Astrocyte of the cerebellum (primary cell): ENCODE measurements around the gene FHL2.

ENCODE experiments used
- DNase-seq: peaks from one replicate; pipeline ENCODE4 v3.0.0-alpha.2; 2011; ENCODE audit warnings: low read depth
- H3K4me3 ChIP-seq: 2 replicates; pipeline ENCODE4 v1.5.1; 2011; ENCODE audit warnings: mild to moderate bottlenecking, low read depth, low read length, moderate library complexity
- in situ Hi-C: cut with HindIII; loops from 2 replicates; pipeline ENCODE4 v1.10.0; 2017; ENCODE audit warnings: low sequenced_read_pairs
- TF ChIP-seq, protein P1 (sequence below): IDR thresholded peaks from 2 replicates; pipeline ENCODE4 v1.5.1; 2012; ENCODE audit warnings: low read length, low read depth, moderate library complexity, mild to moderate bottlenecking; ENCODE audit errors: missing control alignments

The FHL2 gene

DNA sequence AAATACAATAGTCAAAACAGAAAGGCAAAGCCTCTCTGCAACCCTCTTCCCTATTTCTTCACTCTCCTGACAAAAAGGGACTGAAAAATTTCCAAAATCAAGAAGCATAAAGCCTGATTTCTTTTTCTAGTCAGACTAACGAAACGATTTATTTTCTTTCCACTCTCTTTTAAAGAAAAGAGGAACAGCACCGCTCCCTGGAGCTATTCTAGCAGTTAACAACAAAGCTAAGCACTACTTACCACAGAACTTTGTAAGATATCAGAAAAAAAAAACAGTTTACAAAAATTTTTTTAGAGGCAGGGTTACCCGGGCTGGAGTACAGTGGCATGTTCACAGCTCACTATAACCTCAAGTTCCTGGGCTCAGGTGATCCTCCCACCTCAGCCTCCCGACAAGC is 14.4 kb upstream of the FHL2 start:
- TF ChIP-seq, protein P1, sequence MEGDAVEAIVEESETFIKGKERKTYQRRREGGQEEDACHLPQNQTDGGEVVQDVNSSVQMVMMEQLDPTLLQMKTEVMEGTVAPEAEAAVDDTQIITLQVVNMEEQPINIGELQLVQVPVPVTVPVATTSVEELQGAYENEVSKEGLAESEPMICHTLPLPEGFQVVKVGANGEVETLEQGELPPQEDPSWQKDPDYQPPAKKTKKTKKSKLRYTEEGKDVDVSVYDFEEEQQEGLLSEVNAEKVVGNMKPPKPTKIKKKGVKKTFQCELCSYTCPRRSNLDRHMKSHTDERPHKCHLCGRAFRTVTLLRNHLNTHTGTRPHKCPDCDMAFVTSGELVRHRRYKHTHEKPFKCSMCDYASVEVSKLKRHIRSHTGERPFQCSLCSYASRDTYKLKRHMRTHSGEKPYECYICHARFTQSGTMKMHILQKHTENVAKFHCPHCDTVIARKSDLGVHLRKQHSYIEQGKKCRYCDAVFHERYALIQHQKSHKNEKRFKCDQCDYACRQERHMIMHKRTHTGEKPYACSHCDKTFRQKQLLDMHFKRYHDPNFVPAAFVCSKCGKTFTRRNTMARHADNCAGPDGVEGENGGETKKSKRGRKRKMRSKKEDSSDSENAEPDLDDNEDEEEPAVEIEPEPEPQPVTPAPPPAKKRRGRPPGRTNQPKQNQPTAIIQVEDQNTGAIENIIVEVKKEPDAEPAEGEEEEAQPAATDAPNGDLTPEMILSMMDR = no peak
- in situ Hi-C loops = no loop called here
- H3K4me3 ChIP-seq = no peak overlapping the region
- DNase-seq = no peak

DNA sequence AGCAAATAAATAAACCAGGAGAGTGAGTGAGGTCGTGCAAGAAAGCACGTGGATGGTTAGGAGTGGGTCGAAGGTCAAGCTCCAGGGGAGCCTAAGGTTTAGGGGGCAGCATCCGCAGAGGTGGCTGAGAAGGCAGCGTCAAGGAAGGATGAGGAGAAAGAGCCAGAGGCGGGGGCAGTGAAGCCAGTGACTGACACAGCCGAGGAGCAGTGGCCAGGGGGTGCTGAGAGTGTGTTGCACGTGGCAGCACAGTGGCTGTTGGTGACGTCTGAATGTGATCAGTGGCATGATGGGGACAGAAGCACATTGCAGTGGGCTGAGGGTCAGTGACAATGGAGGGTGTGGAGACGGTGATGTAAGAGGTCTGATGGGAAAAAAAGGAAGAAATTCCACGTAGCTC is 13.7 kb upstream of the FHL2 start:
- in situ Hi-C loops = no loop called here
- TF ChIP-seq, protein P1 = no peak
- no peak for DNase-seq
- no peak overlapping the region for H3K4me3 ChIP-seq

DNA sequence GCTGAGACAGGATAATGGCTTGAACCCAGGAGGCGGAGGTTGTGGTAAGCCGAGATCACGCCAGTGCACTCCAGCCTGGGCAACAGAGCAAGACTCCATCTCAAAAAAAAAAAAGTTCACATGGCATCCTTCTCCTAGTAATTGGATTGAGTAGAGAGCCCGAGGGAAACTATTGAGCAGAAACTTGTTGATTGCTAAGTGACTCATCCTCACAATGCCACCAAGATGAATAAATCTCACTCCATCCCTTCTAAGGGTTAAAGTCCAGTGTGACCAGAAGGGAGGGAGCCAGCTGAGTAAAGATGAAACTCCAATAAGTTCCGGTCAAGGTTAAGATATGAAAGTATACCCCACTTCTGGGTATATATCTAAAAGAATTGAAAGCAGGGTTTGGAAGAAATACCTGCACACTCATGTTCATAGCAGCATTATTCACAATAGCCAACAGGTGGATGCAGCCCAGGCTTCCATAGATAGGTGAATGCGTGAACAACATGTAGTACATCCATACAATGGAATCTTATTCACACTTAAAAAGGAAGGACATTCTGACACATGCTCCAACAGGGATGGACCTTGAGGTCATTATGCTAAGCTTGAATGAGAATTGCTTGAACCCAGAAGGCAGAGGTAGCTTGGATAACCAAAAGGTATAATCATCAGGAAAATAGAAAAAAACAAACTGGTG is 13.0 kb upstream of the FHL2 start:
- DNase-seq = no peak
- in situ Hi-C loops = no loop called here
- TF ChIP-seq, protein P1 = no peak
- H3K4me3 ChIP-seq = no peak overlapping the region

DNA sequence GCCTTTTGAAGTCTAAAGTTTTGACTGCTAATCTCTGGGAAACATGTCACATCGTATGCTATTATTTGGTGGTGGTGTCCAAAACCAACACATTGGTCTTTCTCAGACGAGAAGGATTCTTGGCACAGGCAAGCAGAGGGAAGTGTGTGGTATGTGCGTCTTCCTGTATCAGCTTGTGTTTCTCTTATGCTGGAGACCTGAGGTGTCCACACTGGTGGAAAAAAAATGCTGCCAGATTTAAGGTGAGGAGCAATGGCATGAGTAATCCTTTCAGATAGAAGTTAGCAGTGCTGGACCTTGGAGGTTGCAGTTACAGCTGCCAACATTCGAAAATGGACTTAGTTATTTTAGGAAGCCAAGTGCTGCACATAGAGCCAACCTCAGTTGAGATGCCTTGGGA is 11.7 kb upstream of the FHL2 start:
- TF ChIP-seq, protein P1 = no peak
- in situ Hi-C loops = no loop called here
- DNase-seq = peak; percentile 77
- no peak overlapping the region for H3K4me3 ChIP-seq

DNA sequence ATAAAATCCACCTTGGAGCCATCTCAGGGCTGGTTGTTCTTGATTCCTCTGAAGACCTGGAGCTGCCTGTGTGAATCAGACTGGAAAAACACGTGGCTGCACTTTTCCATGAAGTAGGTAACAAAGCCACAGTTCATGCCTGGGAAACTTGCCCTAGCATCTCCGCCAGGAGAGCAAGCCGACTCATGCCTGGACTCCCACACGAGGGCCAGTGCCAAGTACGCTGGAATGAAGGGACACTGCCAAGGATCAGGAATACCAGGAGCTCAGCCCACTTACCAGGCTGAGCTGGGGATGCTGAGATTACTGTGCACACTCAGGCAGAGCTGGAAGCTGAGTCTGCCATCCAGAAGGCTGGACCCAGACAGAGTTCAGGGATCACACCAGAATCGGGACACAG is 10.9 kb upstream of the FHL2 start:
- peak; percentile 96 for DNase-seq
- in situ Hi-C loops = no loop called here
- no peak overlapping the region for H3K4me3 ChIP-seq
- TF ChIP-seq, protein P1 = no peak

DNA sequence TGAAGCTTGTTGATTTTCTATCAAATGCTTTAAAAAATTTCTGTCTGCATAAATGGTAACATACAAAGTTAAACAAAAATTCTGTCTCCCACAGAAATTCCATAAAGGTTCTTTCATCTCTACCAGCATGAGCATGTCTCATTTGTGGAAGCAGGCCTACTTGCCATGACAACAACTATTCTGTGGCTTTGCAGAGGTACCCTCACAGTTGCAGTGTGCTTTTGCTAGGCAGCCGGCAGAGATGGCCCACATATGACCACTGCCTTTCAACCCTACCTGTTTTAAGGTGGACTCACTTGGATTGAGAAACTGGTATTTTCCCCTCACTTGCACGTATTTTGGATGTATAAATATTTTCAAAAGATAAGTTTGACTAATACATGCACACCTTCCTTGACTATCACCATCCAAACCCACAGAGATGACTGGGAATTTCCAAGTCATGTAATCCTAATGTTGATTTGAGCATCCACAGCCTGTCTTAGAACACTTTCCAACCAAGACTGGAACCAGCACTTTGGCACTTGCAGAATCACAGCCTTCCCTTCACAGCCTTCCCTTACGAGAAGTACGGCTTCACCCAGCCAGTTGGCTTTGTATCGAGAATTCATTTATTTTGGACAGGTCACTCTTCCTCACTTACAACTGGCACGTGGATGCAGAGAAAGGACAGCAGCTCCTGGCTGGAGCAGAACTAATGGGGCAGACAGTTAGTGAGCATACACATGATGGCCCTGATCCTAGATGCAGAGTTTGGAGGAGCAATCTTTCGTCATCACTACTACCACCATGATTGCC is 9.3 kb upstream of the FHL2 start:
- TF ChIP-seq, protein P1 = no peak
- no peak overlapping the region for H3K4me3 ChIP-seq
- in situ Hi-C loops = no loop called here
- no peak for DNase-seq
